GM21526 (cell line): ENCODE results near the gene ABCB8.
"Not testable (repeated sequence)": the region's sequence is repeated elsewhere in the genome, so short reads cannot be mapped to it uniquely, and the experiment has no call there.

Experiments used
- ATAC-seq: cut with Tn5 transposase; IDR thresholded peaks from one replicate; pipeline ENCODE4 v1.9.1; 2021; ENCODE audit warnings: moderate library complexity; ENCODE audit not compliant: unreplicated experiment, low FRiP score

The ABCB8 gene

DNA sequence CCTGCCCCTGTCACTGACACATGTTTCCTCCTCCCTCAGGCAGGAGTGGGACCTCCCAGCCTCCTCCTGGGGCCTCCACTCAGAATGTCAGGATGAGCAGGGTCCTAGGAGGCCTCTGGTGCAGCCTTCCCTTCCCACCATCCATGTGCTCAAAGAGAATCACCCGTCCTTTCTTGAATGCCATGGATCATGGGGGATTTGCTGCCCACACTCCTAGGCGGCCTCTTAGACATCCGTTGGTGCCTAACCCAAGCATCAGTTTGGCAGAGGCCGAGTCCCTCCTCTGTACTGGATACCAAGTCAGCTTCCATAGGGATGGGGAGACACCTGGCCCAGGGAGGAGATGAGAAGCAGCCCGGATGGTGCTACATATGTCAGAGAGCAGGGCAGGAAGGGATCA lies 30.4 kb upstream of the ABCB8 start:
- ATAC-seq: no peak

DNA sequence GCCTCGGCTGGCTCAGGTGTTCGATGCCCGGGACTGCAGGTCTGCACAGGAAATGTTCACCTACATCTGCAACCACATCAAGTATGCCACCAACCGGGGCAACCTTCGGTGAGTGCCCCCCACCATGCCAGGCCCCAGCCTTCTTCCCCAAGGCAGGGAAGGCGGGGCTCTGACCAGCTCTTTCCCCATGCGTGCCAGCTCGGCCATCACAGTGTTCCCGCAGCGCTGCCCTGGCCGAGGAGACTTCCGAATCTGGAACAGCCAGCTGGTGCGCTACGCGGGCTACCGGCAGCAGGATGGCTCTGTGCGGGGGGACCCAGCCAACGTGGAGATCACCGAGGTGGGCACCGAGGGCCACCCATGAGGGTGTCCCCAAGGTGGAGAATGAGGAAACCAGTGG lies 29.9 kb upstream of the ABCB8 start:
- no peak for ATAC-seq

DNA sequence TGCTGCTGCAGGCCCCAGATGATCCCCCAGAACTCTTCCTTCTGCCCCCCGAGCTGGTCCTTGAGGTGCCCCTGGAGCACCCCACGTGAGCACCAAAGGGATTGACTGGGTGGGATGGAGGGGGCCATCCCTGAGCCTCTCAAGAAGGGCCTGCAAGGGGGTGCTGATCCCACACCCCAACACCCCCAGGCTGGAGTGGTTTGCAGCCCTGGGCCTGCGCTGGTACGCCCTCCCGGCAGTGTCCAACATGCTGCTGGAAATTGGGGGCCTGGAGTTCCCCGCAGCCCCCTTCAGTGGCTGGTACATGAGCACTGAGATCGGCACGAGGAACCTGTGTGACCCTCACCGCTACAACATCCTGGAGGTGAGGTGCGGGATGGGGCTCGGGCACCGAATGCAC lies 29.2 kb upstream of the ABCB8 start:
- no peak for ATAC-seq

DNA sequence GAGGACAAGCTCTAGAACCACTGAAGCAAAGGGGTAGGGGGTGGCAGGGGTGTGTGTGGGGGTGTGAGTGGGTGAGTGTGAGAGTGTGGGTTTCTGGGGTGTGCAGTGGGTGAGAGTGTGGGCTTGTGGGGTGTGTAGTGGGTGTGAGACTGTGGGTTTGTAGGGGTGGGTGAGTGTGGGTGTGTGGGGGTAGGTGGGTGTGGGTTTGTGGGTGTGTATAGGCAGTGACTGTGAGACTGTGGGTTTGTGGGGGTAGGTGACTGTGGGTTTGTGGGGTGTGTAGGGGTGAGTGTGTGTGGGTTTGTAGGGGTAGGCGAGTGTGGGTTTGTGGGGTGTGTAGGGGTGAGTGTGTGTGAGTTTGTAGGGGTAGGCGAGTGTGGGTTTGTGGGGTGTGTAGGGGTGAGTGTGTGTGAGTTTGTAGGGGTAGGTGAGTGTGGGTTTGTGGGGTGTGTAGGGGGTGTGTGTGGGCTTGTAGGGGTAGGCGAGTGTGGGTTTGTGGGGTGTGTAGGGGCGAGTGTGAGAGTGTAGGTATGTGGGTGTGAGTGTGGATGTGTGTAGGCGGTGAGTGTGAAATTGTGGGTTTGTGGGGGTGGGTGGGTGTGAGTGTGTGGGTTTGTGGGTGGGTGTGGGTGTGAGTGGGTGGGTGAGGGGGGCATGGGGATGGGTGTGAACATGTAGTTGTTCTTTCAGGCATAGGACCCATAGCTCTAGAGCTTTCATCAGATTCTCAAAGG lies 28.6 kb upstream of the ABCB8 start:
- ATAC-seq: no peak

DNA sequence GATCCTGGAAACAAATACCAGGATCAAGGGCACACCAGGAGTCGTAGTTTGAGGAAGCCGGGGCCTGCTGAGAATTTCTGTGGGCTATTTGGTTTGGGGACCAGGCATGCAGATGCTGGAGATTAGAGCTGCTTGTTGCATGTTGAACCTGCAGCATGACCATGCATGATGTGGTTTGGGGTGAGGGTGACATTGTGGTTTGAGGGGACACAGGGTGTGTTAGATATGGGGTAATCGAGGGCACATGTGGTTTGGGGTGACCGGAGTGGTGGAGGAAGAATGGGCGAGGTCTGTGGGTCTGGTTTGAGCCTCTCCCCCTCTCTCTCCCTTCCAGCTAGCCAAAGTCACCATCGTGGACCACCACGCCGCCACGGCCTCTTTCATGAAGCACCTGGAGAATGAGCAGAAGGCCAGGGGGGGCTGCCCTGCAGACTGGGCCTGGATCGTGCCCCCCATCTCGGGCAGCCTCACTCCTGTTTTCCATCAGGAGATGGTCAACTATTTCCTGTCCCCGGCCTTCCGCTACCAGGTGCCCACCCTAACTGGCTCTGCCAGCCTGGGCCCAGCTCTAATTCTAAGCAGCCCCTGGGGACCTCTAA lies 27.3 kb upstream of the ABCB8 start:
- no peak for ATAC-seq

DNA sequence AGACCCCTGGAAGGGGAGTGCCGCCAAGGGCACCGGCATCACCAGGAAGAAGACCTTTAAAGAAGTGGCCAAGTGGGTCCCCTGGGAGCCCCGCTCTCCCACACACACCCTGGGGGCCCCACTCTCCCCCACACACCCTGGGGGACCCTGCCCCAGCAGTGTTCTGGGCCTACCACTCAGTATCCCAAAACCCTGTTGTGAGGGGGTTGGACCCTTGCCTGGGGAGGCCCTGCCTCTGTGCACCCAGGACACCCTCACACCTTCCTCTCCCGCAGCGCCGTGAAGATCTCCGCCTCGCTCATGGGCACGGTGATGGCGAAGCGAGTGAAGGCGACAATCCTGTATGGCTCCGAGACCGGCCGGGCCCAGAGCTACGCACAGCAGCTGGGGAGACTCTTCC lies 26.7 kb upstream of the ABCB8 start:
- no peak for ATAC-seq

DNA sequence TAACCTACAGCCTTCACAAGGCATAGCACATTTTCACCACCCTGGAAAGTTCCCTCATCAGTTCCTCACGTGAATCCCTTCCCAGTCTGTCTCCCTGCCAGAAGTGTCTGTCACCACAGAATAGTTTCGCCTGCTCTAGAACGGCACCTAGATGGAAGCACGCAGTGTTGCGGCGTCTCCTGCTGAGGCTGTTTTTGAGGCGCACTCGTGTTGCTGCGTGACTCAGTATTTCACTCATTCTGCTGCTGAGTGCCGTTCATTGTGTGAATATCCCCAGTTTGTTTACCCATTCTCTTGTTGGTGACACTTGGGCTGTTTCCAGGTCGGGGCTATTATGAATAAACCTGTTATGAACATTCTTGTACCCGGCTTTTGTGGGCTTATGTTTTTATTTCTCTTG lies 24.7 kb upstream of the ABCB8 start:
- ATAC-seq: no peak

DNA sequence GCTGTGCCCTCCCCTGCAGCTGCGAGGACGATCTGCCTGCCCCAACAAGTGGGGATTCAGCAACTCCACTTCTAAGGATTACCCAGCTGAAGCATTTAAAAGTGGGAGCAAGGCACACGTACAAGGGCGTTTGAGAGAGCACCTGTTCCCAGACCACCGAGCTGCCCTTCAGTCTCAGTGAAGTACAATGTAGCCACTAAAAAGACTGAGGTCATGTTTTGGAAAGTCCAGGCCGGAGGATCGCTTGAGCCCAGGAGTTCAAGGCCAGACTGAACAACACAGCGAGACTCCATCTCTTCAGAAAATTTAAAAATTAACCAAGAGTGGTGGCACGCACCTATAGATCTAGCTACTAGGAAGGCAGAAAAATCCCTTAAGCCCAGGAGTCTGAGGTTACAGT lies 22.7 kb upstream of the ABCB8 start:
- ATAC-seq: no peak

DNA sequence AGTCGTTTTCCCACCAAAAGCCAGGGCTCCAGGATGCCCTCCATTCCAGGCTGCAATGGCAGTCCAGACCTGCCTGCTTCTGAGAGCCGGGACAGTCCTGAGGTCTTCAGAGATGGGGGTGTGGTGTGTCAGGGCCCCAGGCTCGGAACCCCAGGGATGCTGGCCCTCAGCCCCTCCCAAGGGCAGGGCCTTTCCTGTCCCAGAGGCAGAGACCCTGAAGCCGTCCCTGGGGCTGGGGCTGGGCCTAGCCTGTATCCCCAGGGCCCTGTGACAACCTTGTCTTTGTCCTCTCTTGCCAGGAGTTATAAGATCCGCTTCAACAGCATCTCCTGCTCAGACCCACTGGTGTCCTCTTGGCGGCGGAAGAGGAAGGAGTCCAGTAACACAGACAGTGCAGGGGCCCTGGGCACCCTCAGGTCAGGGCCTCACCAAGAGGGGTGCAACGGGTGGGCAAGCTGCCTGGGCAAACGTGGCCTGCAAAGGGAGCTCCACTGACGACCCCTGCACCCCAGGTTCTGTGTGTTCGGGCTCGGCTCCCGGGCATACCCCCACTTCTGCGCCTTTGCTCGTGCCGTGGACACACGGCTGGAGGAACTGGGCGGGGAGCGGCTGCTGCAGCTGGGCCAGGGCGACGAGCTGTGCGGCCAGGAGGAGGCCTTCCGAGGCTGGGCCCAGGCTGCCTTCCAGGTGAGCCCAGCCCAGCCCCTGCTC lies 21.5 kb upstream of the ABCB8 start:
- ATAC-seq: no peak

DNA sequence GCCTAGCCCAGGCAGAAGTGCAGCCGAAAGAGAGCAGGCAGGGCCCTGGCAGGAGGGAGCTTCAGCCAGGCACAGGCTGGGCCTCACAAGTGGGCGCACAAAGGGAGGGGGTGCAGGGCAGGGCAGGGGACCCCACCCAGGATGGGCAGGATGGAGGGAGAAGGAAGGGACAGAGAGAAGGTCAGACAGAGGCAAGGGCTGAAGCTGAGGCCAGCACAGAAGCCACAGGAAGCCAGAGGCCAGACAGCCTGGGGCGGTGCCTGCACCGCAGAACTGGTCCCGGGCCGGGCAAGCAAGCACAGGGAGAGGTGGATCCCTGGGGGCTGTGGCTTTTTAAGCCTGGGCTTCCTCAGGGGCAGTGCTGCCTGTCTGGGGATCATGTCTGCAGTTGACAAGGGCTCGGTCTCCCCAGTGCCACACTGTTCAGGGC lies 20.8 kb upstream of the ABCB8 start:
- ATAC-seq: no peak

DNA sequence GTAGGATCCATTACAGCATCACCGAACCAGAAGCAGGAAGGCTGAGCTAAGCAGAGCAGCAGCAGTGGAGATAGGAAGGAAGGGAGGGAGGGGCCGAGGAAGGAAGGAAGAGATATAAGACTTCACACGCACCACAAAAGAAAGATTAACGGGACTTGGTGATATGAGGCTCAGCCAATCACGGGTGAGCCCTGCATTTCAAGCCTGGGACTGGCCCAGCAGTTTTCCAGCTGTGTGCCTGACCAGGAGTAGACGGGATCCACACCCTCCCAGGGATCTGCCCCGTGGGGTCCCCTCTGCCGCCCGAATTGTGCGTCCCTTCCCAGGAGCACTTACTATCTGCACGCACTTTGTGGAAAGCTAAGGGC lies 20.1 kb upstream of the ABCB8 start:
- no peak for ATAC-seq

DNA sequence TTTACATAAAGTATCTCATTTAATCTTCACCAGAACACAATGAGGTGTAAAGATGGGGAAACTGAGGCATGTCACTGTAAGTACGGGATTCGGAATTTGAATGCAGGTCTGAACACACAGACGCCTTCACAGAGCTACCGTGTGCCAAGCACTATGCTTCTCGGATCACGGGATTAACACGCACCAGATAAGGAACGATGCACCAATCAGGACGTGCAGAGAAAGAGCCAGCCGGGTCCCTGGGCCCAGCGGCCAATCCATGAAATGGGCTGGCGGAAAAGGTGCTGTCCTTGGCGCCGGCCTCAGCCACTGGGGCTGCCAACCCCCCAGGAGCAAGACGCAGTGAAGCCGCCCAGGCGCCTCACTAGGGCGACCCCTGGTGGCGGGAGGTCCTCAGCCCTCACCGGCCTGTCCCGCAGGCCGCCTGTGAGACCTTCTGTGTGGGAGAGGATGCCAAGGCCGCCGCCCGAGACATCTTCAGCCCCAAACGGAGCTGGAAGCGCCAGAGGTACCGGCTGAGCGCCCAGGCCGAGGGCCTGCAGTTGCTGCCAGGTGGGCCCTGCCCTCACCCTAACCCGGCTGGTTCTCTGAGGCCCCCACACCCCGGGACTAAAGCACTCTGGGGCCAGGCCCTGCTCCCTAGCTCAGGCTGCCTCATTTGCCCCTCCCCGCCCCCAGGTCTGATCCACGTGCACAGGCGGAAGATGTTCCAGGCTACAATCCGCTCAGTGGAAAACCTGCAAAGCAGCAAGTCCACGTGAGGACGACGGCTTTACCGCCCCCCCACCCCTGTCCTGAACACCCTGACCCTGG lies 19.5 kb upstream of the ABCB8 start:
- peak; percentile 38 for ATAC-seq

DNA sequence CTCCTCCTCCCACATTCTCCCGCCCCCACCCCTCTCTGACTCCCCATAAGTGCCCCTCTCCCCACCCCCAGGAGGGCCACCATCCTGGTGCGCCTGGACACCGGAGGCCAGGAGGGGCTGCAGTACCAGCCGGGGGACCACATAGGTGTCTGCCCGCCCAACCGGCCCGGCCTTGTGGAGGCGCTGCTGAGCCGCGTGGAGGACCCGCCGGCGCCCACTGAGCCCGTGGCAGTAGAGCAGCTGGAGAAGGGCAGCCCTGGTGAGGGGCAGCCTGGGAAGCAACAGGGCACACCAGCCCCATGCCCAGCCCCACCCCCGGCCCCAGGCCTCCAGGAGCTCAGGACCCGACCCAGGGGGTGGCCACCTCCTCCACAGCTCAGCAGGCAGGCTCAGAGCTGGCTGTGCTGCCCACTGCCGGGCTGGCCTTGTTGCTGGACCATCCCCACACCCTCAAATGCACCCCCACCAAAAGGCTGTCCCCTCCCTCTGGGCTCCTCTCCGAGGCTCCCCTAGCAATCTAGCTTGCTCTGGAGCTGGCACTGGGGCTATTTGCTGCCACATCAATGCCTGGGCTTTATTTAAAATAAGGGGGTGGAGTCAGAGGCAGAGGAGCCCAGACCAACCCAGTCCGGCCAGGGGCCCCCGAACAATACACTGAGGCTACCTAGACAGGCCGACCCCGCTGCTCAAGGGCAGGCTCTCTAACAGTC lies 18.8 kb upstream of the ABCB8 start:
- no peak for ATAC-seq

DNA sequence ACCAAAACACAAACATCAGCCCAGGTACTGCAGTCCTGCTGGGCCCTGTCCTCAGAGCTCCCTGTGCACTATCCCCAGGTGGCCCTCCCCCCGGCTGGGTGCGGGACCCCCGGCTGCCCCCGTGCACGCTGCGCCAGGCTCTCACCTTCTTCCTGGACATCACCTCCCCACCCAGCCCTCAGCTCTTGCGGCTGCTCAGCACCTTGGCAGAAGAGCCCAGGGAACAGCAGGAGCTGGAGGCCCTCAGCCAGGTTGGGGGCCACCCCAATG lies 18.3 kb upstream of the ABCB8 start:
- ATAC-seq: no peak

DNA sequence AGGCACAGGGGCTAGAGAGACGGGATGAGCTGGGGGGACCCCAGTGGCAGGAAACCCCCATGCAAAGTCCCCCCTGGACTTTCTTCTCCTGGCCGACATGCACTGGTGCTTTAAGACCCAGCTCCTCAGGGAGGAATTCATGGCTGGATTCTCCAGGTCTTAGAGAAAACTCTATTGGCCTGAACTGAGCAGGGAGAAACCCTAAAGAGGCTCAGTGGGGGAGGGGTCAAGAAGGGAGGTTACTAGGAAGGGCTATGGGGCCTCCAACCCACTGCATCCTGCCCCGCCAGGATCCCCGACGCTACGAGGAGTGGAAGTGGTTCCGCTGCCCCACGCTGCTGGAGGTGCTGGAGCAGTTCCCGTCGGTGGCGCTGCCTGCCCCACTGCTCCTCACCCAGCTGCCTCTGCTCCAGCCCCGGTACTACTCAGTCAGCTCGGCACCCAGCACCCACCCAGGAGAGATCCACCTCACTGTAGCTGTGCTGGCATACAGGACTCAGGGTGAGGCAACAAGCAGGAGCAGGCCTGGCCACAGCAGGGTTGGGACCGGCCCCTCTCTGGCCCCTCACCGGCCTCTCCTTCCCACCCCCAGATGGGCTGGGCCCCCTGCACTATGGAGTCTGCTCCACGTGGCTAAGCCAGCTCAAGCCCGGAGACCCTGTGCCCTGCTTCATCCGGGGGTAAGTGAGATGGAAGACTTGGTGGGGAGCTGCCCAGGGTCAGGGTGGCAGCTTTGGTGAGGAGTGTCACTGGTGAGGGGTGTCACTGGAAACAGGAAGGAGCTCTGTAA lies 17.7 kb upstream of the ABCB8 start:
- ATAC-seq: no peak

DNA sequence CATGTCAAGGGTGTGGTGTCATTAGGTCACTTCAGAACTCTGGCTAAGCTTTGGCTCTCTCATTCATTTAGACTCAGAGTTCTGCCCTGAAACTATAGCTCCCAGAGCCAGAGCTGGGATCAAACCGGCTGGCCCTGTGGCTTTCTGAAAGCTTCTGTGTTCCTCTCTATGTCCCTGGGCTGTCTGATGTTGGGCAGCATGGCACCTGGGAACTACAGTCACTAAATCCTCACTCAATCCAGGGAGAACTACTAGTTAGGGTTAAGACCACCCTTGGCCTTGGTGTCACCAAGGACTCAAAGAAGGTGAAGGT lies 17.2 kb upstream of the ABCB8 start:
- ATAC-seq: no peak

DNA sequence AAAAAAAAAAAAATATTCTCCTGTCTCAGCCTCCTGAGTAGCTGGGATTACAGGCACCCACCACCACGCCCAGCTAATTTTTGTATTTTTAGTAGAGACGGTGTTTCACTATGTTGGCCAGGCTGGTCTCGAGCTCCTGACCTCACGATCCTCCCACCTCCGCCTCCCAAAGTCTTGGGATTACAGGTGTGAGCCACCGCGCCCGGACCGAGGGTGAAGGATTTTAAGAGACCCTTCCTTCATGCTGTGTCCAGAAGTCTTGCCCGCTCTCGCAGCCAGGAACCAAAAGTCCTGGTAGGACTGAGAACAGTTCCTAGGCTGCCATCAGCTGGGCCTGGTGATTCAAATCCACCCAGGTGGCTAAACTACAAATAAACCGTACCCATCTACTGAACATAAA lies 16.6 kb upstream of the ABCB8 start:
- not testable (repeated sequence) for ATAC-seq

DNA sequence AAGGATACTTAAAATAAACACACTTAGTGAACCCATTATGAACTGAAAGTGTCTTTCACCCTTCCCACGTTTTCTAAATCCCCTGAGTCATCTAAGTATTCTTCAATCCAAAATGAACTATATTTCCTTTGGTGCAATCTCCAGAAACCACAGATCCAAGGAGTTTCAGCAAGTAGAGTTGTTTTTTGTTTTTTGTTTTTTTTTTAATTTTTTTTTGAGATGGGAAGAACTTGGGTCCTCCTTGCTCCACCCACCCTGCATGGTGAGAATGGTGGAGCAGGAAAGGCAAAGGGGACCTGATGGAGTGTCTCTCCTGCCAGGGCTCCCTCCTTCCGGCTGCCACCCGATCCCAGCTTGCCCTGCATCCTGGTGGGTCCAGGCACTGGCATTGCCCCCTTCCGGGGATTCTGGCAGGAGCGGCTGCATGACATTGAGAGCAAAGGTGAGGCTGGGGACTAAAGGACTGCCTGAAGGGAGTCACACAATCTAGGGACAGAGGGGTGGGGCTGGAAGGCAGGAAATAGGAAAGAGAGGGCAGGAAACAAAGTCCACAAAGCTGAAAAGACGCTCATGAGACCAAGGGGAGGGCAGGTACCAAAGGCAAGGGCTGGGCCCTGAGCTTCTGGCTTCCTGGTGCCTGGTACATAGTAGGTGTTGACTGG lies 16.1 kb upstream of the ABCB8 start:
- no peak for ATAC-seq

DNA sequence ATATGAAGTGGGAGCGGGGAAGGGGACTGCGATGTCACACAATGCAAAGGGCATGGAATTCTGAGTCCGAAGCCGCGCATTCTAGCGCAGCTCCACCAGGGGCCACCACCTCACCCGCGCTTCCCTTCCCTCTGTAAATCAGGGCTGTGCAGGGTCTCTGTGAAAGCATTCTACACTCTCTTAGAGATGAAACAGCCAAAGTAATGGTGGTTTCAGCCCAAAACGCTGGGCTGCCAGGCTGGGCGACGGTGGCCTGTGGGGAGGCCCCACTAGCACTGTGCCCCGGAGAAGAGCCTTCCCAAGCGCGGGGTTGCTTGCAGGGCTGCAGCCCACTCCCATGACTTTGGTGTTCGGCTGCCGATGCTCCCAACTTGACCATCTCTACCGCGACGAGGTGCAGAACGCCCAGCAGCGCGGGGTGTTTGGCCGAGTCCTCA lies 15.3 kb upstream of the ABCB8 start:
- ATAC-seq: no peak

DNA sequence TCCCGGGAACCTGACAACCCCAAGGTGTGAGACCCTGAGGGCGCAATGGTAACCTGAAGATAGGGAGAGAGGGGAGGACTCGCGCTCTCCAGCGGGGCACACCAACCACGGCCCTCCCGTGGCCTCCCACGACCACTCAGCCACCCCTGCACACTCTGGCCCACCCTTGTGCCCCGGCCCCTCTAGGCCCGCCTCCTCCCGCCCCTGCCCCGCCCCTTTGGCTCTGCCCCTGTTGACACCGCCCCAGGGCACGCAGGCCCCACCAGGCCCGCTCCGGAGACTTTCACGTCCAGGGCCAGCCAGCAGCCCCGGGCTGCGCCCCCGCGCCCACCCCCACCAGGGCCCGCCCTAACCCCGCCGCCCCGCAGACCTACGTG lies 14.9 kb upstream of the ABCB8 start:
- ATAC-seq: no peak
